OCI-M2 (cell line): ENCODE measurements around the gene HEBP2.
"Not testable (repeated sequence)": the region's sequence is repeated elsewhere in the genome, so short reads cannot be mapped to it uniquely, and the experiment has no call there.

ENCODE experiments used
- DNase-seq: peaks from one replicate; lab custom pipeline; 2025; ENCODE audit not compliant: unreplicated experiment; lab: John Stamatoyannopoulos, UW

Gene HEBP2

GRCh38 chr6:138422861-138423260 lies 18.8 kb downstream of the HEBP2 start:
- no peak for DNase-seq

GRCh38 chr6:138424004-138424904 lies 20.2 kb downstream of the HEBP2 start:
- DNase-seq = no peak

- DNase-seq = not testable (repeated sequence)
These were observed 21.2 kb downstream of the HEBP2 start for GRCh38 chr6:138425256-138425655.

GRCh38 chr6:138426500-138427123 lies 22.6 kb downstream of the HEBP2 start:
- no peak for DNase-seq

GRCh38 chr6:138427701-138428100 lies 23.7 kb downstream of the HEBP2 start:
- DNase-seq = no peak

- DNase-seq = peak; percentile 27
These were observed 25.0 kb downstream of the HEBP2 start for GRCh38 chr6:138428944-138429598.

GRCh38 chr6:138429761-138430160 lies 25.7 kb downstream of the HEBP2 start:
- DNase-seq = no peak

GRCh38 chr6:138430361-138431145 lies 26.5 kb downstream of the HEBP2 start:
- no peak for DNase-seq

GRCh38 chr6:138431256-138432062 lies 27.4 kb downstream of the HEBP2 start:
- DNase-seq = no peak

GRCh38 chr6:138432063-138432356 lies 28.0 kb downstream of the HEBP2 start:
- no peak for DNase-seq

GRCh38 chr6:138434096-138434495 lies 30.1 kb downstream of the HEBP2 start:
- DNase-seq = no peak

GRCh38 chr6:138434925-138435324 lies 30.9 kb downstream of the HEBP2 start:
- no peak for DNase-seq

- DNase-seq = no peak
These were observed 35.5 kb downstream of the HEBP2 start for GRCh38 chr6:138439546-138439945.

- no peak for DNase-seq
These were observed 36.3 kb downstream of the HEBP2 start for GRCh38 chr6:138440296-138440695.

GRCh38 chr6:138440758-138441357 lies 36.8 kb downstream of the HEBP2 start:
- no peak for DNase-seq

GRCh38 chr6:138441965-138442364 lies 37.9 kb downstream of the HEBP2 start:
- DNase-seq = no peak

GRCh38 chr6:138442663-138443062 lies 38.6 kb downstream of the HEBP2 start:
- DNase-seq = no peak

GRCh38 chr6:138443979-138444378 lies 40.0 kb downstream of the HEBP2 start:
- DNase-seq = no peak

GRCh38 chr6:138446821-138447220 lies 42.8 kb downstream of the HEBP2 start:
- no peak for DNase-seq

GRCh38 chr6:138450445-138450844 lies 46.4 kb downstream of the HEBP2 start:
- DNase-seq = no peak
